Mesenchymal stem cell (in vitro differentiated cells and primary cell): Measurements from ENCODE around the gene FIGNL2.
A peak's percentile ranks its signal among the peaks of the same experiment; 100 is the strongest.

Experiments used
- DNase-seq: peaks from one replicate; pipeline ENCODE4 v3.0.0-alpha.2; 2013
- H2AFZ ChIP-seq: one replicate; pipeline ENCODE4 v1.6.1; 2013; ENCODE audit warnings: low read depth, mild to moderate bottlenecking, control low read depth, inconsistent platforms, low read length, moderate library complexity
- H2AK5ac ChIP-seq: 2 replicates; pipeline ENCODE4 v1.6.1; 2013; ENCODE audit warnings: low read length, moderate library complexity, mild to moderate bottlenecking, inconsistent platforms; ENCODE audit not compliant: severe bottlenecking
- H2BK120ac ChIP-seq: one replicate; pipeline ENCODE4 v1.6.1; 2013; ENCODE audit warnings: low read depth, mild to moderate bottlenecking, inconsistent platforms, low read length, moderate library complexity
- H2BK12ac ChIP-seq, 2 experiments: one replicate each; pipeline ENCODE4 v1.6.1; 2013; ENCODE audit warnings: inconsistent platforms in 2 of 2, low read length in 2 of 2, mild to moderate bottlenecking in 2 of 2, moderate library complexity in 2 of 2, control low read depth in 1 of 2
- H2BK15ac ChIP-seq: one replicate; pipeline ENCODE4 v1.6.1; 2013; ENCODE audit warnings: mild to moderate bottlenecking, low read depth, inconsistent platforms; ENCODE audit not compliant: poor library complexity, severe bottlenecking
- H2BK5ac ChIP-seq: 2 replicates; pipeline ENCODE4 v1.6.1; 2013; ENCODE audit warnings: low read depth, mild to moderate bottlenecking, low read length, control low read depth, inconsistent platforms; ENCODE audit not compliant: poor library complexity, severe bottlenecking
- H3K14ac ChIP-seq, 2 experiments: one replicate each; pipeline ENCODE4 v1.6.1; 2013; ENCODE audit warnings: inconsistent platforms in 2 of 2, low read length in 2 of 2, control low read depth in 1 of 2, mild to moderate bottlenecking in 1 of 2, moderate library complexity in 1 of 2
- H3K18ac ChIP-seq, 2 experiments: one replicate each; pipeline ENCODE4 v1.6.1; 2013; ENCODE audit warnings: inconsistent platforms in 2 of 2, low read length in 2 of 2, control low read depth in 1 of 2, low read depth in 1 of 2, mild to moderate bottlenecking in 1 of 2
- H3K23ac ChIP-seq, 2 experiments: one replicate each; pipeline ENCODE4 v1.6.1; 2013; ENCODE audit warnings: inconsistent platforms in 2 of 2, low read length in 2 of 2, mild to moderate bottlenecking in 2 of 2, moderate library complexity in 2 of 2, control low read depth in 1 of 2
- H3K27ac ChIP-seq: 2 replicates; pipeline ENCODE4 v1.5.1; 2013; ENCODE audit warnings: mild to moderate bottlenecking, moderate library complexity, low read length, control low read depth, inconsistent platforms; ENCODE audit not compliant: poor library complexity, severe bottlenecking
- H3K27me3 ChIP-seq, 2 experiments: 2 replicates each; pipeline versions ENCODE4 v1.6.1 to v1.7.0; 2013; ENCODE audit warnings: low read length in 2 of 2, mild to moderate bottlenecking in 2 of 2, moderate library complexity in 2 of 2, control low read depth in 1 of 2, inconsistent platforms in 1 of 2; ENCODE audit not compliant: control insufficient read depth in 1 of 2, insufficient read depth in 1 of 2
- H3K36me3 ChIP-seq, 2 experiments: 2 replicates each; pipeline versions ENCODE4 v1.6.1 to v1.7.0; 2013; ENCODE audit warnings: low read length in 2 of 2, control low read depth in 1 of 2, inconsistent platforms in 1 of 2, low read depth in 1 of 2, mild to moderate bottlenecking in 1 of 2; ENCODE audit not compliant: insufficient read depth in 2 of 2, control insufficient read depth in 1 of 2
- H3K4ac ChIP-seq, 2 experiments: one replicate each; pipeline ENCODE4 v1.6.1; 2013; ENCODE audit warnings: inconsistent platforms in 2 of 2, low read length in 2 of 2, mild to moderate bottlenecking in 2 of 2, moderate library complexity in 2 of 2, control low read depth in 1 of 2, low read depth in 1 of 2
- H3K4me1 ChIP-seq: 2 replicates; pipeline ENCODE4 v1.6.1; 2013; ENCODE audit warnings: low read depth, low read length, control low read depth; ENCODE audit not compliant: control insufficient read depth, insufficient read depth
- H3K4me2 ChIP-seq: 2 replicates; pipeline ENCODE4 v1.6.1; 2013; ENCODE audit warnings: low read length, mild to moderate bottlenecking, inconsistent platforms; ENCODE audit not compliant: poor library complexity, severe bottlenecking
- H3K4me3 ChIP-seq, 2 experiments: 2 replicates each; pipeline versions ENCODE4 v1.5.1 to v1.7.0; 2013; ENCODE audit warnings: low read length in 2 of 2, mild to moderate bottlenecking in 2 of 2, control low read depth in 1 of 2, low read depth in 1 of 2; ENCODE audit not compliant: insufficient read depth in 1 of 2
- H3K79me1 ChIP-seq: replicated peaks from 2 replicates; pipeline ENCODE4 v1.6.1; 2013; ENCODE audit warnings: mild to moderate bottlenecking, control low read depth, low read length, inconsistent platforms; ENCODE audit not compliant: poor library complexity, severe bottlenecking
- H3K9ac ChIP-seq: 2 replicates; pipeline ENCODE4 v1.7.0; 2013; ENCODE audit warnings: mild to moderate bottlenecking, low read length, moderate library complexity
- H3K9me3 ChIP-seq: 2 replicates; pipeline ENCODE4 v1.7.0; 2013; ENCODE audit warnings: mild to moderate bottlenecking, low read length; ENCODE audit not compliant: control insufficient read depth
- H4K8ac ChIP-seq: one replicate; pipeline ENCODE4 v1.6.1; 2013; ENCODE audit warnings: inconsistent platforms, mild to moderate bottlenecking, low read length, moderate library complexity
- H4K91ac ChIP-seq: one replicate; pipeline ENCODE4 v1.6.1; 2013; ENCODE audit warnings: mild to moderate bottlenecking, low read length, inconsistent platforms
- WGBS: methylation state at CpG from one replicate; pipeline ENCODE4 v1.1.7; 2013; ENCODE audit warnings: mixed read lengths; 5-methylcytosine and 5-hydroxymethylcytosine counted together

Gene FIGNL2

GRCh38 chr12:51825216-51825615 is 23.3 kb downstream of the FIGNL2 start:
- Histone ChIP-seq H4K8ac (no peak overlapping the region), H3K79me1 (no peaks in the 10 kb centered on the region), H3K14ac (no peak overlapping the region), H3K4me3 (no peak overlapping the region), H3K23ac (no peak overlapping the region), H3K4me1 (peaks cover 10% of the 10 kb centered on the region), H3K9ac (no peak overlapping the region), H3K4me2 (no peak overlapping the region), H3K36me3 (peaks cover 0 to 3% of the 10 kb centered on the region in 2 experiments), H2BK15ac (no peak overlapping the region), H2BK5ac (no peak overlapping the region), H2BK120ac (no peak overlapping the region), H2BK12ac (no peak overlapping the region), H3K9me3 (no peaks in the 10 kb centered on the region), H2AK5ac (no peak overlapping the region), H2AFZ (no peak overlapping the region), H3K27me3 (peaks cover 13 to 14% of the 10 kb centered on the region in 2 experiments), H3K4ac (no peak overlapping the region), H3K27ac (no peak overlapping the region), H4K91ac (no peak overlapping the region), H3K18ac (no peak overlapping the region)
- no peak for DNase-seq
- 93% methylated on average over 5 of the region's 5 CpGs for WGBS

- Histone ChIP-seq H2BK120ac (no peak overlapping the region), H2BK15ac (no peak overlapping the region), H2AFZ (no peak overlapping the region), H3K36me3 (peaks cover 0 to 3% of the 10 kb centered on the region in 2 experiments), H2AK5ac (no peak overlapping the region), H3K4me1 (peaks cover 10% of the 10 kb centered on the region), H4K91ac (no peak overlapping the region), H3K14ac (no peak overlapping the region), H2BK5ac (no peak overlapping the region), H3K79me1 (no peaks in the 10 kb centered on the region), H2BK12ac (no peak overlapping the region), H3K27me3 (peaks cover 14 to 21% of the 10 kb centered on the region in 2 experiments), H3K4me3 (no peak overlapping the region), H3K9ac (no peak overlapping the region), H3K27ac (no peak overlapping the region), H4K8ac (no peak overlapping the region), H3K23ac (no peak overlapping the region), H3K18ac (no peak overlapping the region), H3K4me2 (no peak overlapping the region), H3K9me3 (no peaks in the 10 kb centered on the region), H3K4ac (no peak overlapping the region)
- DNase-seq, result peak; percentile 62
- WGBS, result 46% methylated on average over 6 of the region's 6 CpGs
Measured at GRCh38 chr12:51823875-51824565, 24.5 kb downstream of the FIGNL2 start.

GRCh38 chr12:51822956-51823355 is 25.6 kb downstream of the FIGNL2 start:
- Histone ChIP-seq H3K18ac (no peak overlapping the region), H3K9ac (no peak overlapping the region), H2BK15ac (no peak overlapping the region), H4K91ac (no peak overlapping the region), H3K4me2 (no peak overlapping the region), H3K36me3 (peaks cover 0 to 3% of the 10 kb centered on the region in 2 experiments), H3K4me3 (no peak overlapping the region), H2AFZ (no peak overlapping the region), H4K8ac (no peak overlapping the region), H3K9me3 (no peaks in the 10 kb centered on the region), H2AK5ac (no peak overlapping the region), H2BK5ac (no peak overlapping the region), H3K23ac (no peak overlapping the region), H2BK12ac (no peak overlapping the region), H3K4ac (no peak overlapping the region), H3K27me3 (peaks cover 15 to 26% of the 10 kb centered on the region in 2 experiments), H3K27ac (no peak overlapping the region), H3K79me1 (no peaks in the 10 kb centered on the region), H3K4me1 (peaks cover 11% of the 10 kb centered on the region), H2BK120ac (no peak overlapping the region), H3K14ac (no peak overlapping the region)
- 87% methylated on average over 4 of the region's 4 CpGs for WGBS
- DNase-seq, result no peak

GRCh38 chr12:51822261-51822616 is 26.3 kb downstream of the FIGNL2 start:
- Histone ChIP-seq H3K4me3 (no peak overlapping the region), H2BK12ac (no peak overlapping the region), H3K4ac (no peak overlapping the region), H3K4me1 (peaks cover 9% of the 10 kb centered on the region), H2BK15ac (no peak overlapping the region), H3K9me3 (no peaks in the 10 kb centered on the region), H2BK120ac (no peak overlapping the region), H3K27me3 (peaks cover 20 to 33% of the 10 kb centered on the region in 2 experiments), H2BK5ac (no peak overlapping the region), H2AK5ac (no peak overlapping the region), H3K36me3 (peaks cover 0 to 3% of the 10 kb centered on the region in 2 experiments), H2AFZ (no peak overlapping the region), H4K8ac (no peak overlapping the region), H3K14ac (no peak overlapping the region), H3K18ac (no peak overlapping the region), H3K4me2 (no peak overlapping the region), H4K91ac (no peak overlapping the region), H3K27ac (no peak overlapping the region), H3K23ac (no peak overlapping the region), H3K9ac (no peak overlapping the region), H3K79me1 (no peaks in the 10 kb centered on the region)
- 92% methylated on average over 16 of the region's 16 CpGs for WGBS
- DNase-seq, result no peak
